Breast epithelium (tissue), 3 donors: Measurements from ENCODE around the gene CLPX.

Source experiments
- POLR2A ChIP-seq: fragments of 450-650 bp; IDR thresholded peaks from one replicate; pipeline ENCODE4 v1.6.1; 2016; ENCODE audit warnings: antibody characterized with exemption, mild to moderate bottlenecking, moderate library complexity
- TF ChIP-seq, protein P1 (sequence below), 3 donors: fragments of 450-650 bp; IDR thresholded peaks; one replicate each; pipeline ENCODE4 v1.5.1; 2016 to 2017; ENCODE audit warnings: antibody characterized with exemption in 3 of 3, mild to moderate bottlenecking in 3 of 3, moderate library complexity in 3 of 3

DNA sequence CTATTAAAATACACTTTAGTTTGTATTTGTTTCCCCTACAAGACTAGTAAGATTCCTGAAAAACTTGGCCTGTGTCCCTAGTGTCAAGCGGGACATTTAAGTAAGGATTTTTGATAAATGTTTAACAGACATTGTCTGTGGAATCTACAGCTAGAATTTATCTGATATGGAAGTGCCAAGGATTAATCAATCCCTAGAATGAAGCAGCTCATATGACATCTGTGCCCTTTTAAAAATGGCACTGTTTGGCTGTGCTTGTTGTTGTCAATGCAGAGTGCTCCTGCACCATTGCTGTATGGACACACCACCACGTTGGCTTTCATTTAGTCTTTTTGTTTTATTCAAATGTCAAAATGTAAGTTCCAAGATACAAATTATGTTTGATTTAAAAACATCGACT is 37.2 kb downstream of the CLPX start:
- TF ChIP-seq POLR2A: no peak
- TF ChIP-seq, protein P1, sequence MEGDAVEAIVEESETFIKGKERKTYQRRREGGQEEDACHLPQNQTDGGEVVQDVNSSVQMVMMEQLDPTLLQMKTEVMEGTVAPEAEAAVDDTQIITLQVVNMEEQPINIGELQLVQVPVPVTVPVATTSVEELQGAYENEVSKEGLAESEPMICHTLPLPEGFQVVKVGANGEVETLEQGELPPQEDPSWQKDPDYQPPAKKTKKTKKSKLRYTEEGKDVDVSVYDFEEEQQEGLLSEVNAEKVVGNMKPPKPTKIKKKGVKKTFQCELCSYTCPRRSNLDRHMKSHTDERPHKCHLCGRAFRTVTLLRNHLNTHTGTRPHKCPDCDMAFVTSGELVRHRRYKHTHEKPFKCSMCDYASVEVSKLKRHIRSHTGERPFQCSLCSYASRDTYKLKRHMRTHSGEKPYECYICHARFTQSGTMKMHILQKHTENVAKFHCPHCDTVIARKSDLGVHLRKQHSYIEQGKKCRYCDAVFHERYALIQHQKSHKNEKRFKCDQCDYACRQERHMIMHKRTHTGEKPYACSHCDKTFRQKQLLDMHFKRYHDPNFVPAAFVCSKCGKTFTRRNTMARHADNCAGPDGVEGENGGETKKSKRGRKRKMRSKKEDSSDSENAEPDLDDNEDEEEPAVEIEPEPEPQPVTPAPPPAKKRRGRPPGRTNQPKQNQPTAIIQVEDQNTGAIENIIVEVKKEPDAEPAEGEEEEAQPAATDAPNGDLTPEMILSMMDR (IDR thresholded peaks at IDR 0.05): no peak
